KMS-11 (cell line): ENCODE measurements around the gene DHRS9.

Experiments used
- H2AFZ ChIP-seq: fragments of 200-600 bp; sonication (generic); 2 replicates; pipeline ENCODE4 v1.6.1; 2016; ENCODE audit warnings: antibody characterized with exemption, mixed run types, low read depth
- H3K27ac ChIP-seq: fragments of 200-600 bp; sonication (generic); 2 replicates; pipeline ENCODE4 v1.6.1; 2016; ENCODE audit warnings: mild to moderate bottlenecking, mixed run types
- H3K27me3 ChIP-seq: fragments of 200-600 bp; sonication (generic); 2 replicates; pipeline ENCODE4 v1.6.1; 2017; ENCODE audit warnings: mild to moderate bottlenecking, low read depth, mixed run types, moderate library complexity; ENCODE audit not compliant: insufficient read depth
- H3K36me3 ChIP-seq: fragments of 200-600 bp; sonication (generic); 2 replicates; pipeline ENCODE4 v1.6.1; 2017; ENCODE audit warnings: mild to moderate bottlenecking, mixed run types; ENCODE audit not compliant: insufficient read depth
- H3K4me1 ChIP-seq: fragments of 200-600 bp; sonication (generic); 2 replicates; pipeline ENCODE4 v1.6.1; 2016; ENCODE audit warnings: mild to moderate bottlenecking, low read depth, mixed run types; ENCODE audit not compliant: poor library complexity, severe bottlenecking
- H3K4me2 ChIP-seq: fragments of 200-600 bp; sonication (generic); 2 replicates; pipeline ENCODE4 v1.7.0; 2016; ENCODE audit warnings: mild to moderate bottlenecking, mixed run types
- H3K4me3 ChIP-seq: fragments of 200-600 bp; sonication (generic); IDR thresholded peaks from 2 replicates; pipeline ENCODE4 v1.6.1; 2017; ENCODE audit warnings: low read depth, low read length, mixed read lengths; ENCODE audit not compliant: insufficient read depth
- H3K79me2 ChIP-seq: fragments of 200-600 bp; sonication (generic); 2 replicates; pipeline ENCODE4 v1.6.1; 2016; ENCODE audit warnings: low read depth, mixed run types; ENCODE audit not compliant: insufficient read depth
- H3K9ac ChIP-seq: fragments of 200-600 bp; sonication (generic); 2 replicates; pipeline ENCODE4 v1.6.1; 2016; ENCODE audit warnings: mild to moderate bottlenecking, mixed run types
- H4K20me1 ChIP-seq: fragments of 200-600 bp; sonication (generic); 2 replicates; pipeline ENCODE4 v1.6.1; 2016; ENCODE audit warnings: mild to moderate bottlenecking, mixed run types; ENCODE audit not compliant: insufficient read depth
- TF ChIP-seq, protein P1 (sequence below): fragments of 200-600 bp; sonication (generic); conservative IDR thresholded peaks from 2 replicates; pipeline ENCODE4 v1.6.1; 2017; ENCODE audit warnings: low read depth, mild to moderate bottlenecking, antibody characterized with exemption, low read length, moderate library complexity, mixed read lengths

The DHRS9 gene

GRCh38 chr2:169104848-169105247 lies 35.5 kb downstream of the DHRS9 start:
- Histone ChIP-seq H3K27me3 (no peaks in the 10 kb centered on the region), H3K4me3 (no peak overlapping the region), H3K9ac (no peak overlapping the region), H3K27ac (no peak overlapping the region), H2AFZ (no peak overlapping the region), H3K36me3 (no peaks in the 10 kb centered on the region), H3K4me2 (no peak overlapping the region), H3K79me2 (no peaks in the 10 kb centered on the region), H4K20me1 (no peaks in the 10 kb centered on the region), H3K4me1 (peaks cover 18% of the 10 kb centered on the region)
- TF ChIP-seq, protein P1, sequence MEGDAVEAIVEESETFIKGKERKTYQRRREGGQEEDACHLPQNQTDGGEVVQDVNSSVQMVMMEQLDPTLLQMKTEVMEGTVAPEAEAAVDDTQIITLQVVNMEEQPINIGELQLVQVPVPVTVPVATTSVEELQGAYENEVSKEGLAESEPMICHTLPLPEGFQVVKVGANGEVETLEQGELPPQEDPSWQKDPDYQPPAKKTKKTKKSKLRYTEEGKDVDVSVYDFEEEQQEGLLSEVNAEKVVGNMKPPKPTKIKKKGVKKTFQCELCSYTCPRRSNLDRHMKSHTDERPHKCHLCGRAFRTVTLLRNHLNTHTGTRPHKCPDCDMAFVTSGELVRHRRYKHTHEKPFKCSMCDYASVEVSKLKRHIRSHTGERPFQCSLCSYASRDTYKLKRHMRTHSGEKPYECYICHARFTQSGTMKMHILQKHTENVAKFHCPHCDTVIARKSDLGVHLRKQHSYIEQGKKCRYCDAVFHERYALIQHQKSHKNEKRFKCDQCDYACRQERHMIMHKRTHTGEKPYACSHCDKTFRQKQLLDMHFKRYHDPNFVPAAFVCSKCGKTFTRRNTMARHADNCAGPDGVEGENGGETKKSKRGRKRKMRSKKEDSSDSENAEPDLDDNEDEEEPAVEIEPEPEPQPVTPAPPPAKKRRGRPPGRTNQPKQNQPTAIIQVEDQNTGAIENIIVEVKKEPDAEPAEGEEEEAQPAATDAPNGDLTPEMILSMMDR, result no peak

DNA sequence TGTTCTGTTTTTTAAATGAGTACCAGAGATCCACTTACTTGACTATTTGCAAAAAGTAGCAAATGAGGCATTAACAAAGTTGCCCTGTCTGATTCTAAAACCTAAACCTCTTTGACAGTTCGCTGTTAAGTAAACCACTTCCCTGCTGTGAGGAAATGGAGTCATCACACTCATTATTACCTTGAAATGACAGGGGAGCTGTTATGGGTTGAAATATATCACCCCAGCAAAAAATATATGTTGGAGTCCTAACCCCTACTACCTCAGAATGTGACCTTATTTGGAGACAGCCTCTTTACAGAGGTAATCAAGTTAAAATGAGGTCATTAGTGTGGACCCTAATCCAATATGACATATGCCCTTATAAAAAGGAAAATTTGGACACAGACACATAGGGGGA lies 36.1 kb downstream of the DHRS9 start:
- Histone ChIP-seq H4K20me1 (no peaks in the 10 kb centered on the region), H3K79me2 (no peaks in the 10 kb centered on the region), H3K9ac (no peak overlapping the region), H3K36me3 (no peaks in the 10 kb centered on the region), H3K4me2 (no peak overlapping the region), H3K27ac (no peak overlapping the region), H3K4me3 (no peak overlapping the region), H3K4me1 (peaks cover 18% of the 10 kb centered on the region), H2AFZ (no peak overlapping the region), H3K27me3 (no peaks in the 10 kb centered on the region)
- TF ChIP-seq, protein P1, result no peak

- TF ChIP-seq, protein P1, result no peak
- Histone ChIP-seq H3K36me3 (no peaks in the 10 kb centered on the region), H3K4me1 (peaks cover 18% of the 10 kb centered on the region), H3K27me3 (no peaks in the 10 kb centered on the region), H3K4me2 (no peak overlapping the region), H3K9ac (no peak overlapping the region), H2AFZ (no peak overlapping the region), H4K20me1 (no peaks in the 10 kb centered on the region), H3K79me2 (no peaks in the 10 kb centered on the region), H3K27ac (no peak overlapping the region), H3K4me3 (no peak overlapping the region)
Observed at GRCh38 chr2:169106134-169106533, 36.8 kb downstream of the DHRS9 start.

DNA sequence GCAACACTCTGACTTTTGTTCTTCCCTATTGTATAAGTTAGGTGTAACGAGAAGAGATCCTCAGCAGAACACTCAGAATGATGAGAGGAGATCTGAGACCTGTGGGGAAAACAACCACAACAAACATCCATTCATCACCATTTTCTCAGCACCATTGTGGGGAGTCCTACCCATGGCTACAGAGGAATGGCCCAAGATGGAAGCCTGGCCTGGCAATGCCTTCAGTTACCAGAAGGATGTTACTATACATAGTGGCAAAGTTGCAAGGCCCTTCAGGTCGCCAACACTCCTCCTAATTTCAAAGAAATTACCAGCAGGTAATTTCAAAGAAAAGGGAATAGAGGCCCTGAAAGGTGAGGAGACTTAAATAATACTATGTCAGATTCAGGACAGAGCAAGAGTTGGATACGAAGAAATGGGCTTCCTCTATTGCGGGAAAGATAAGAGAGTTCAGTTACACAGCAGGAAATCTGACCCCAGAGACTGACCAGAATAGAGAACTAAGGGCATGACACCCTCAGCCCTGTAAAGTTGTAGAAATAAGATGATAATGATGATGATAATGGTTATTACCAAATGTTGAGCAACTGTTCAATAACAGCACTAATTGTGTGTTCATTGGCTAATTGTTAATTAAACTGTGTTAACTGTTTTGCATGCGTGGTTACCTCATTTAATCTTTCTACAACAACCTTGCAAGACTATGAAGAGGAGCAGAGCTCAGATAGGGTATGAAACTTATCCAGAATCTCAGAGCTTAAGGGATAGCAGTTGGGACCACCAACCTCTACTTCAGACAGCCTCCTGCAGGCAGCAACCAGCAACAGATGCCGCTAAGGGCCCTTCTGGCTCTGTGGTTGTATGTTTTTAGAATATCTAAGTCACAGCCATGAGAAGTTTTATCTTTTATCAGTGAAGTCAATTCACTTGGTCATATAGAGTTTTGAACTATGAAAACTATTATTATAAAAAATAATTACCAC lies 37.5 kb downstream of the DHRS9 start:
- no peak overlapping the region for H3K4me3 ChIP-seq
- no peak overlapping the region for H3K9ac ChIP-seq
- TF ChIP-seq, protein P1, result no peak
- H3K36me3 ChIP-seq, result no peaks in the 10 kb centered on the region
- H3K4me1 ChIP-seq, result peaks cover 18% of the 10 kb centered on the region
- H3K79me2 ChIP-seq, result no peaks in the 10 kb centered on the region
- H4K20me1 ChIP-seq, result no peaks in the 10 kb centered on the region
- H3K4me2 ChIP-seq, result no peak overlapping the region
- no peaks in the 10 kb centered on the region for H3K27me3 ChIP-seq
- no peak overlapping the region for H2AFZ ChIP-seq
- H3K27ac ChIP-seq, result no peak overlapping the region
